SK-N-SH (cell line): ENCODE results near the gene TAS1R1.

Experiments used
- CHD2 ChIP-seq: fragments of 150-350 bp; IDR thresholded peaks from 2 replicates; pipeline ENCODE4 v1.6.1; 2018; ENCODE audit warnings: low read length; ENCODE audit not compliant: partially characterized antibody
- CTCF ChIP-seq: fragments of 200-600 bp; sonication (generic); IDR thresholded peaks from 2 replicates; pipeline ENCODE4 v1.6.1; 2017; ENCODE audit warnings: antibody characterized with exemption, mild to moderate bottlenecking, moderate library complexity
- EZH2phosphoT487 ChIP-seq: fragments of 200-600 bp; sonication (generic); IDR thresholded peaks from 2 replicates; pipeline ENCODE4 v1.6.1; 2017; ENCODE audit warnings: low read depth, mixed run types, mild to moderate bottlenecking, antibody characterized with exemption, moderate library complexity, borderline replicate concordance
- GABPA ChIP-seq: IDR thresholded peaks from 2 replicates; pipeline ENCODE4 v1.4.0; 2012; ENCODE audit warnings: low read depth, mild to moderate bottlenecking
- NFIC ChIP-seq: IDR thresholded peaks from 2 replicates; pipeline ENCODE4 v1.4.0; 2012; ENCODE audit warnings: borderline replicate concordance
- PBX3 ChIP-seq: IDR thresholded peaks from 2 replicates; pipeline ENCODE4; 2012
- POLR2AphosphoS5 ChIP-seq: IDR thresholded peaks from 2 replicates; pipeline ENCODE4 v1.6.1; 2012; ENCODE audit warnings: low read depth, low read length
- RXRA ChIP-seq: IDR thresholded peaks from 2 replicates; pipeline ENCODE4 v1.4.0; 2012; ENCODE audit warnings: low read depth, mild to moderate bottlenecking, borderline replicate concordance
- SMC3 ChIP-seq: IDR thresholded peaks from 2 replicates; pipeline ENCODE4 v1.6.1; 2012; ENCODE audit warnings: low read depth, low read length, improper control_type of control experiment
- TAF1 ChIP-seq: IDR thresholded peaks from 2 replicates; pipeline ENCODE4 v1.6.1; 2012; ENCODE audit warnings: low read depth, mild to moderate bottlenecking, low read length, moderate library complexity, borderline replicate concordance
- TF ChIP-seq, protein P1 (sequence below): fragments of 150-350 bp; IDR thresholded peaks from 2 replicates; pipeline ENCODE4 v1.6.1; 2017; ENCODE audit warnings: antibody characterized with exemption, low read length, low read depth, borderline replicate concordance
- TF ChIP-seq, protein P2 (sequence below): IDR thresholded peaks from 2 replicates; pipeline ENCODE4 v1.6.1; 2012; ENCODE audit warnings: mild to moderate bottlenecking, low read depth, low read length, moderate library complexity

- TF ChIP-seq POLR2AphosphoS5 (no peak), CTCF (no peak), NFIC (peak; percentile 43; the same call in 1 of the 2 replicates), RXRA (no peak), TAF1 (no peak; the same call in 1 of the 2 replicates), EZH2phosphoT487 (no peak), CHD2 (no peak), SMC3 (no peak), PBX3 (peak; percentile 70), GABPA (no peak)
- TF ChIP-seq, protein P1, sequence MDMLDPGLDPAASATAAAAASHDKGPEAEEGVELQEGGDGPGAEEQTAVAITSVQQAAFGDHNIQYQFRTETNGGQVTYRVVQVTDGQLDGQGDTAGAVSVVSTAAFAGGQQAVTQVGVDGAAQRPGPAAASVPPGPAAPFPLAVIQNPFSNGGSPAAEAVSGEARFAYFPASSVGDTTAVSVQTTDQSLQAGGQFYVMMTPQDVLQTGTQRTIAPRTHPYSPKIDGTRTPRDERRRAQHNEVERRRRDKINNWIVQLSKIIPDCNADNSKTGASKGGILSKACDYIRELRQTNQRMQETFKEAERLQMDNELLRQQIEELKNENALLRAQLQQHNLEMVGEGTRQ: no peak
- TF ChIP-seq, protein P2, sequence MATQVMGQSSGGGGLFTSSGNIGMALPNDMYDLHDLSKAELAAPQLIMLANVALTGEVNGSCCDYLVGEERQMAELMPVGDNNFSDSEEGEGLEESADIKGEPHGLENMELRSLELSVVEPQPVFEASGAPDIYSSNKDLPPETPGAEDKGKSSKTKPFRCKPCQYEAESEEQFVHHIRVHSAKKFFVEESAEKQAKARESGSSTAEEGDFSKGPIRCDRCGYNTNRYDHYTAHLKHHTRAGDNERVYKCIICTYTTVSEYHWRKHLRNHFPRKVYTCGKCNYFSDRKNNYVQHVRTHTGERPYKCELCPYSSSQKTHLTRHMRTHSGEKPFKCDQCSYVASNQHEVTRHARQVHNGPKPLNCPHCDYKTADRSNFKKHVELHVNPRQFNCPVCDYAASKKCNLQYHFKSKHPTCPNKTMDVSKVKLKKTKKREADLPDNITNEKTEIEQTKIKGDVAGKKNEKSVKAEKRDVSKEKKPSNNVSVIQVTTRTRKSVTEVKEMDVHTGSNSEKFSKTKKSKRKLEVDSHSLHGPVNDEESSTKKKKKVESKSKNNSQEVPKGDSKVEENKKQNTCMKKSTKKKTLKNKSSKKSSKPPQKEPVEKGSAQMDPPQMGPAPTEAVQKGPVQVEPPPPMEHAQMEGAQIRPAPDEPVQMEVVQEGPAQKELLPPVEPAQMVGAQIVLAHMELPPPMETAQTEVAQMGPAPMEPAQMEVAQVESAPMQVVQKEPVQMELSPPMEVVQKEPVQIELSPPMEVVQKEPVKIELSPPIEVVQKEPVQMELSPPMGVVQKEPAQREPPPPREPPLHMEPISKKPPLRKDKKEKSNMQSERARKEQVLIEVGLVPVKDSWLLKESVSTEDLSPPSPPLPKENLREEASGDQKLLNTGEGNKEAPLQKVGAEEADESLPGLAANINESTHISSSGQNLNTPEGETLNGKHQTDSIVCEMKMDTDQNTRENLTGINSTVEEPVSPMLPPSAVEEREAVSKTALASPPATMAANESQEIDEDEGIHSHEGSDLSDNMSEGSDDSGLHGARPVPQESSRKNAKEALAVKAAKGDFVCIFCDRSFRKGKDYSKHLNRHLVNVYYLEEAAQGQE: no peak
Measured at GRCh38 chr1:6624710-6625583, 69.8 kb downstream of the TAS1R1 start, which contains the start of gene THAP3.
